ENCODE measurements around the gene SH3RF1. TPM values are rescaled to one million over a fixed set of nuclear protein-coding genes. Genes with fewer than 3 reads are reported as not detected.

Gene SH3RF1
- polyA plus RNA-seq, 3 donors from 2014 or later, result 0.22 to 1.1 TPM; not detected in 1

- no peak for DNase-seq
- Mint-ChIP-seq H3K4me1 (peaks cover 9 to 17% of the 10 kb centered on the region in 2 donors), H3K27me3 (ENCODE audit: low read depth in 3 of 3) (peaks cover 0 to 2% (median 1%) of the 10 kb centered on the region in 3 donors), H3K9me3 (peaks cover 0 to 2% (median 0%) of the 10 kb centered on the region in 6 donors), H3K4me3 (no peak overlapping the region), H3K36me3 (peaks cover 0 to 3% (median 0%) of the 10 kb centered on the region in 3 donors), H3K27ac (no peak overlapping the region)
Observed at GRCh38 chr4:169084954-169085353, 185.8 kb downstream of the SH3RF1 start.

DNA sequence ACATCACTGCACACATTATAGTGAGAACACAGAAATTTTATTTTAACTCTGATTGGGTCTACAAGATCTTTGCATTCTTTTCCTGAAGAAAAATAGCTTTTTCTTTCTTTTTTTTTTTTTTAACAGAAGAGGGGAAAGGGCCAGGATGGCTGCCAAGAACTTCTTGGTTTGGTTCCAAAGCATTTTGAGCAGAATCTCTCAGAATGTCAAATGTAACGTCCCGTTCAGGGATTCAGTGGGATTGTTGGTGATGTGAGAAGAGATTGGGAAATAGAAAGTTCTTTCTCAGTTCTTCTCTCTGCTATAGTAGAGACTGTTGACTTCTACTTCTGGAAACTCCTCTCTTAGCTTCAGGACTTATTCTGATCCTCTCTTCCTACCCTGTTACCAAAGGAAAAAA is 189.8 kb downstream of the SH3RF1 start:
- Mint-ChIP-seq H3K27me3 (ENCODE audit: low read depth in 3 of 3) (peaks cover 0 to 2% (median 0%) of the 10 kb centered on the region in 3 donors), H3K9me3 (no peaks in the 10 kb centered on the region), H3K36me3 (peaks cover 0 to 4% (median 0%) of the 10 kb centered on the region in 3 donors), H3K4me1 (peaks cover 16 to 25% of the 10 kb centered on the region in 2 donors), H3K27ac (no peak overlapping the region), H3K4me3 (peak overlapping the region in 1 of 5 donors; percentile 53)
- DNase-seq, result no peak

- Mint-ChIP-seq H3K27me3 (ENCODE audit: low read depth in 3 of 3) (peaks cover 0 to 2% (median 2%) of the 10 kb centered on the region in 3 donors), H3K4me1 (peaks cover 16 to 25% of the 10 kb centered on the region in 2 donors), H3K36me3 (peaks cover 0 to 4% (median 0%) of the 10 kb centered on the region in 3 donors), H3K9me3 (no peaks in the 10 kb centered on the region), H3K27ac (peak overlapping the region in 5 of 6 donors; percentile 0 to 79 (median 63)), H3K4me3 (peak overlapping the region; percentile 62 to 91 (median 79))
- DNase-seq, result peak; percentile 21 to 27 (median 23)
Observed at GRCh38 chr4:169079942-169080827, 190.6 kb downstream of the SH3RF1 start.

- Mint-ChIP-seq H3K4me3 (no peak overlapping the region), H3K9me3 (no peaks in the 10 kb centered on the region), H3K36me3 (peaks cover 0 to 4% (median 0%) of the 10 kb centered on the region in 3 donors), H3K27me3 (ENCODE audit: low read depth in 3 of 3) (peaks cover 0 to 4% (median 2%) of the 10 kb centered on the region in 3 donors), H3K4me1 (no peaks in the 10 kb centered on the region), H3K27ac (no peak overlapping the region)
- DNase-seq, result no peak
Observed at GRCh38 chr4:169074117-169074516, 196.6 kb downstream of the SH3RF1 start.

DNA sequence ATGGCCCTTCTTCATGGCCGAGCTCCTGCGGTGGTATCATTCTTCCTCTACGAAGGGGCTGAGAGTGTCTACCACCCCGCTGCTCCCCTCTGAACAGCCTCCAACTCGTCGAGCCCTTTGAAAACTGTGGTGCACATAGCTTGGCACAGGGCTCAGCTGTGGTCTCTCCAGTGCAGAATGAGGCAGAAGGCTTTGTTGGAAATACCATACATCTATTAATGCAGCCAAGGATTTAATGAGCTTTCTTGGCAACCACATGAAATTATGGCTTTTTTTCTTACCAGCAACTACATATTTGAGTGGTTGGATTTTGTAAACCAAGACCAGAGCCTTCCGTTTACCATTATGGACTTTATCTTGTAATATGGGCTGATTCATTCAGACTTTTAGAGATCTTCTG is 199.0 kb downstream of the SH3RF1 start:
- Mint-ChIP-seq H3K36me3 (peaks cover 0 to 3% (median 0%) of the 10 kb centered on the region in 3 donors), H3K4me1 (peaks cover 7 to 9% of the 10 kb centered on the region in 2 donors), H3K27ac (no peak overlapping the region), H3K27me3 (ENCODE audit: low read depth in 3 of 3) (peaks cover 0 to 4% (median 2%) of the 10 kb centered on the region in 3 donors), H3K4me3 (no peak overlapping the region), H3K9me3 (no peaks in the 10 kb centered on the region)
- DNase-seq, result no peak

GRCh38 chr4:169070895-169071218 is 199.9 kb downstream of the SH3RF1 start:
- no peak for DNase-seq
- Mint-ChIP-seq H3K27me3 (ENCODE audit: low read depth in 3 of 3) (peaks cover 0 to 4% (median 2%) of the 10 kb centered on the region in 3 donors), H3K36me3 (peaks cover 0 to 3% (median 0%) of the 10 kb centered on the region in 3 donors), H3K4me1 (peaks cover 7 to 9% of the 10 kb centered on the region in 2 donors), H3K27ac (no peak overlapping the region), H3K4me3 (no peak overlapping the region), H3K9me3 (no peaks in the 10 kb centered on the region)

- H3K27ac Mint-ChIP-seq, result no peak overlapping the region
- no peak overlapping the region for H3K4me3 Mint-ChIP-seq
- no peaks in the 10 kb centered on the region for H3K9me3 Mint-ChIP-seq
- H3K27me3 Mint-ChIP-seq (ENCODE audit: low read depth in 3 of 3), result peaks cover 0 to 4% (median 0%) of the 10 kb centered on the region in 3 donors
- no peak for DNase-seq
- peaks cover 7 to 9% of the 10 kb centered on the region in 2 donors for H3K4me1 Mint-ChIP-seq
- peaks cover 0 to 3% (median 0%) of the 10 kb centered on the region in 3 donors for H3K36me3 Mint-ChIP-seq
Observed at GRCh38 chr4:169070071-169070894, 200.5 kb downstream of the SH3RF1 start.

DNA sequence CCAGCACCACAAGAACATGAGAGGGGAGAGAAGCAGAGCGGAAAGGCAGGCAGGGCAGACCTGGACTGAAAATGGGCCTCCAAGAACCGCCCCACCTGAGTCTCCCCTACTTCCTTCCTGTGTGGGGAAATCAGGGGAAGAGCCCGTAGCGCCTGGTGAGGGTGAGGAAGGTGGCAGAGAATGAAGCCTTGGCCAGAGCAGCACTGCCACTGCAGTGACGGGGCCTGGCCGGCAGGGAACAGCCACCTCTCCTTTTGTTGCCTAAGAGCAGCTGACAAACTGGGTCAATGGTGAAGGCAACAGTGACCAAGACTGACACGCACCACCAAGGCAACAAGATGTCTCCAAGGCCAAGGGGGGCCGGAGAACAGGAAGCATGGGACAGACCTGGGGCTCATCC is 202.3 kb downstream of the SH3RF1 start:
- peaks cover 0 to 5% (median 2%) of the 10 kb centered on the region in 3 donors for H3K27me3 Mint-ChIP-seq (ENCODE audit: low read depth in 3 of 3)
- no peak overlapping the region for H3K4me3 Mint-ChIP-seq
- peaks cover 9% of the 10 kb centered on the region in 2 donors for H3K4me1 Mint-ChIP-seq
- no peaks in the 10 kb centered on the region for H3K9me3 Mint-ChIP-seq
- peak overlapping the region in 3 of 6 donors; percentile 7 to 11 (median 10) for H3K27ac Mint-ChIP-seq
- DNase-seq, result peak in 2 of 3 donors; percentile 7 to 16
- H3K36me3 Mint-ChIP-seq, result peaks cover 0 to 3% (median 0%) of the 10 kb centered on the region in 3 donors

GRCh38 chr4:169066934-169067333 is 203.8 kb downstream of the SH3RF1 start:
- peaks cover 17 to 18% of the 10 kb centered on the region in 2 donors for H3K4me1 Mint-ChIP-seq
- H3K27me3 Mint-ChIP-seq (ENCODE audit: low read depth in 3 of 3), result peaks cover 0 to 3% (median 2%) of the 10 kb centered on the region in 3 donors
- no peak for DNase-seq
- H3K36me3 Mint-ChIP-seq, result peaks cover 0 to 3% (median 0%) of the 10 kb centered on the region in 3 donors
- no peaks in the 10 kb centered on the region for H3K9me3 Mint-ChIP-seq
- no peak overlapping the region for H3K4me3 Mint-ChIP-seq
- H3K27ac Mint-ChIP-seq, result no peak overlapping the region

- H3K9me3 Mint-ChIP-seq, result no peaks in the 10 kb centered on the region
- H3K4me3 Mint-ChIP-seq, result no peak overlapping the region
- H3K4me1 Mint-ChIP-seq, result peaks cover 17 to 18% of the 10 kb centered on the region in 2 donors
- peaks cover 0 to 8% (median 5%) of the 10 kb centered on the region in 3 donors for H3K27me3 Mint-ChIP-seq (ENCODE audit: low read depth in 3 of 3)
- no peak overlapping the region for H3K27ac Mint-ChIP-seq
- peaks cover 0 to 3% (median 0%) of the 10 kb centered on the region in 3 donors for H3K36me3 Mint-ChIP-seq
- no peak for DNase-seq
Observed at GRCh38 chr4:169064296-169064695, 206.5 kb downstream of the SH3RF1 start.

GRCh38 chr4:169063441-169063840 is 207.3 kb downstream of the SH3RF1 start:
- Mint-ChIP-seq H3K27me3 (ENCODE audit: low read depth in 3 of 3) (peaks cover 0 to 8% (median 5%) of the 10 kb centered on the region in 3 donors), H3K36me3 (peaks cover 0 to under 1% (median 0%) of the 10 kb centered on the region in 3 donors), H3K4me1 (peaks cover 13 to 15% of the 10 kb centered on the region in 2 donors), H3K9me3 (no peaks in the 10 kb centered on the region), H3K27ac (no peak overlapping the region), H3K4me3 (no peak overlapping the region)
- no peak for DNase-seq

DNA sequence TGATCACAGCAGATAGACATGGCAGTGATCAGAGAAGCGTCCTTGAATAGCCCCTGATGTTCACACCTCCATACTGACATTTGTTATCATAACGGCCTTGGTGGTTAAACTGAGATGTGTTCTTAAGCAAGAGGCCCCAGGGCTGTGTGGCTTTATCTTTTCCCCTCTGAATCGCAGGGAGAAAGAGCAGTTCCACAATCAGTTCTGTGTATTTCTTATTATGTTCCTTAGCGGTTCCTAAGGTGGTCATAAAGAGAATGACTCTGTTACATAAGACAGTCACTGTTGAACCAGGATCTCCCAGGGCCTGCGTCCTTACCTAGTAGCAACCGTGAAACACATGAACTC is 207.9 kb downstream of the SH3RF1 start:
- H3K9me3 Mint-ChIP-seq, result no peaks in the 10 kb centered on the region
- DNase-seq, result no peak
- H3K36me3 Mint-ChIP-seq, result no peaks in the 10 kb centered on the region
- H3K27ac Mint-ChIP-seq, result peak overlapping the region in 2 of 6 donors; percentile 20 to 35
- H3K4me1 Mint-ChIP-seq, result peaks cover 8 to 11% of the 10 kb centered on the region in 2 donors
- H3K4me3 Mint-ChIP-seq, result peak overlapping the region in 1 of 5 donors; percentile 21
- peaks cover 0 to 8% (median 5%) of the 10 kb centered on the region in 3 donors for H3K27me3 Mint-ChIP-seq (ENCODE audit: low read depth in 3 of 3)

DNA sequence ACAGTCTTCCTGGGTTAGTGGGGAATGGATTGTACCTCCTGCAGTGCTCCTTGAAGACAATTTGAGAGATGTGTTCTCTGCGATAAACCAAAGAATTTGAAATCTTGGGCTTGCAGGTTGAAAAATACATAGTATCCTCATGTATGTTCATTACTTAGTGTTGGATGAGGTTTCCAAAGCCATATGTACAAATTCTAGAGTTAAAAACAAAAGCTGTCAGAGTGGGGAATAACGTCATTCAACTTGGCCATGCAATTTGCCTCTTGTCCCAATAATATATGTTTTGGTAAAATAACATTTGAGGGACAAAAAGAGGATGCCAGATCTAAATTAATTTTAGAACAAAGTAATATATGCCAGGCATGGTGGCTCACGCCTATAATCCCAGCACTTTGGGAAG is 209.4 kb downstream of the SH3RF1 start:
- H3K4me3 Mint-ChIP-seq, result no peak overlapping the region
- peaks cover 8 to 11% of the 10 kb centered on the region in 2 donors for H3K4me1 Mint-ChIP-seq
- H3K27me3 Mint-ChIP-seq (ENCODE audit: low read depth in 3 of 3), result peaks cover 0 to 8% (median 5%) of the 10 kb centered on the region in 3 donors
- no peak overlapping the region for H3K27ac Mint-ChIP-seq
- DNase-seq, result no peak
- H3K9me3 Mint-ChIP-seq, result no peaks in the 10 kb centered on the region
- no peaks in the 10 kb centered on the region for H3K36me3 Mint-ChIP-seq

All from immature natural killer cell (primary cell).